ENCODE results near the gene TCEA2. TPM values are rescaled to one million over a fixed set of nuclear protein-coding genes. Genes with fewer than 3 reads are reported as not detected.

TCEA2 gene
- total RNA-seq, 4 donors from 2014 or later, result 5.6 to 94.3 (median 14.8) TPM

GRCh38 chr20:64103871-64104666 is 41.1 kb downstream of the TCEA2 start:
- in situ Hi-C loops (cut with MboI; ENCODE audit: low pct_ligation_motif_present in 1 of 4, low pct_unique_long_range_greater_than_20kb in 1 of 4, low sequenced_read_pairs in 3 of 4) (no loop called here), intact Hi-C loops (cut with DNase I; ENCODE audit: low total_unique reads) (no loop called here)
- Histone ChIP-seq H3K27me3 (peaks cover 43% of the 10 kb centered on the region), H3K27ac (no peak overlapping the region), H3K36me3 (no peaks in the 10 kb centered on the region), H3K4me1 (peaks cover 0 to 10% (median 7%) of the 10 kb centered on the region in 4 donors), H3K9me3 (no peaks in the 10 kb centered on the region), H3K4me3 (no peak overlapping the region)
- peak; percentile 3 for DNase-seq
- TF ChIP-seq EP300 (IDR thresholded peaks at IDR 0.05; ENCODE audit: low read depth) (no peak), POLR2AphosphoS5 (IDR thresholded peaks at IDR 0.05) (no peak), POLR2A (IDR thresholded peaks at IDR 0.05) (no peak)
- TF ChIP-seq, protein P1, sequence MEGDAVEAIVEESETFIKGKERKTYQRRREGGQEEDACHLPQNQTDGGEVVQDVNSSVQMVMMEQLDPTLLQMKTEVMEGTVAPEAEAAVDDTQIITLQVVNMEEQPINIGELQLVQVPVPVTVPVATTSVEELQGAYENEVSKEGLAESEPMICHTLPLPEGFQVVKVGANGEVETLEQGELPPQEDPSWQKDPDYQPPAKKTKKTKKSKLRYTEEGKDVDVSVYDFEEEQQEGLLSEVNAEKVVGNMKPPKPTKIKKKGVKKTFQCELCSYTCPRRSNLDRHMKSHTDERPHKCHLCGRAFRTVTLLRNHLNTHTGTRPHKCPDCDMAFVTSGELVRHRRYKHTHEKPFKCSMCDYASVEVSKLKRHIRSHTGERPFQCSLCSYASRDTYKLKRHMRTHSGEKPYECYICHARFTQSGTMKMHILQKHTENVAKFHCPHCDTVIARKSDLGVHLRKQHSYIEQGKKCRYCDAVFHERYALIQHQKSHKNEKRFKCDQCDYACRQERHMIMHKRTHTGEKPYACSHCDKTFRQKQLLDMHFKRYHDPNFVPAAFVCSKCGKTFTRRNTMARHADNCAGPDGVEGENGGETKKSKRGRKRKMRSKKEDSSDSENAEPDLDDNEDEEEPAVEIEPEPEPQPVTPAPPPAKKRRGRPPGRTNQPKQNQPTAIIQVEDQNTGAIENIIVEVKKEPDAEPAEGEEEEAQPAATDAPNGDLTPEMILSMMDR (IDR thresholded peaks at IDR 0.05), result no peak
- WGBS, 2 donors (ENCODE audit: low coverage in 1 of 2), result 74 to 77% methylated on average over 7 to 20 of the region's 20 CpGs

- Histone ChIP-seq H3K27ac (no peak overlapping the region), H3K4me3 (no peak overlapping the region), H3K36me3 (no peaks in the 10 kb centered on the region), H3K4me1 (peaks cover 0 to 10% (median 7%) of the 10 kb centered on the region in 4 donors), H3K27me3 (peaks cover 43% of the 10 kb centered on the region), H3K9me3 (no peaks in the 10 kb centered on the region)
- peak; percentile 1 for DNase-seq
- TF ChIP-seq POLR2A (IDR thresholded peaks at IDR 0.05), result no peak
- no peak for TF ChIP-seq EP300 (IDR thresholded peaks at IDR 0.05; ENCODE audit: low read depth)
- TF ChIP-seq, protein P1 (IDR thresholded peaks at IDR 0.05), result no peak
- TF ChIP-seq POLR2AphosphoS5 (IDR thresholded peaks at IDR 0.05), result no peak
- 84% methylated on average over 24 of the region's 25 CpGs; no CpG with 5 or more reads in 1 of the 2 donors for WGBS, 2 donors (ENCODE audit: low coverage in 1 of 2)
- in situ Hi-C loops (cut with MboI; ENCODE audit: low pct_ligation_motif_present in 1 of 4, low pct_unique_long_range_greater_than_20kb in 1 of 4, low sequenced_read_pairs in 3 of 4) (no loop called here), intact Hi-C loops (cut with DNase I; ENCODE audit: low total_unique reads) (no loop called here)
These were observed 41.9 kb downstream of the TCEA2 start for GRCh38 chr20:64104667-64105451.

DNA sequence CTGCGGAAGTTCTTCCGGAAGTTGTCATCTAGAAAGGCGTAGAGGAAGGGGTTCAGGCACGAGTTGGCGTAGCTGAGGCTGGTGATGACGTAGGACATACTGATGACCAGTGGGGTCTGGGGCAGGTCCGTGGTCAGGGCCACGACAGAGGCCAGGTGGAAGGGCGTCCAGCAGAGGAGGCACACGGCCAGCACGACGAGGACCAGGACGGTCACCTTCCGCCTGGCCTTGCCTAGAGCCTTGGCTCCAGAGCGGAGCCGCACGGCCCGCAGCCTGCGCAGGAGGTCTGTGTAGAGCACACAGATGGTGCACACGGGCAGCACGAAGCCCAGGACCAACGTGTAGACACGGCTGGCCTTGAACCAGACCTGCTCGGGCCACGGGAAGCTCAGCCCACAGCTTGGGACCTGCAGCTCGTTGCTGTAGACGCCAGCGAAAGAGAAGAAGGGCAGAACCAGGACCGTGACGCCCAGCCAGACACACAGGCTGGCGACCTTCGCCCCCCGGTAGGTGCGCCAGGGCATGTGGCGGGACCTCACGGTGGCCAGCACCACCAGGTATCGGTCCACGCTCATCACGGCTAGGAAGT is 42.9 kb downstream of the TCEA2 start:
- Histone ChIP-seq H3K27me3 (peaks cover 34% of the 10 kb centered on the region), H3K4me1 (peaks cover 0 to 10% (median 7%) of the 10 kb centered on the region in 4 donors), H3K27ac (no peak overlapping the region), H3K9me3 (no peaks in the 10 kb centered on the region), H3K36me3 (no peaks in the 10 kb centered on the region), H3K4me3 (no peak overlapping the region)
- DNase-seq, result peak; percentile 4
- TF ChIP-seq EP300 (IDR thresholded peaks at IDR 0.05; ENCODE audit: low read depth), result no peak
- TF ChIP-seq, protein P1 (IDR thresholded peaks at IDR 0.05), result no peak
- intact Hi-C loops (cut with DNase I; ENCODE audit: low total_unique reads) (no loop called here), in situ Hi-C loops (cut with MboI; ENCODE audit: low pct_ligation_motif_present in 1 of 4, low pct_unique_long_range_greater_than_20kb in 1 of 4, low sequenced_read_pairs in 3 of 4) (no loop called here)
- WGBS, 2 donors (ENCODE audit: low coverage in 1 of 2), result 85 to 89% methylated on average over 4 to 35 of the region's 39 CpGs

DNA sequence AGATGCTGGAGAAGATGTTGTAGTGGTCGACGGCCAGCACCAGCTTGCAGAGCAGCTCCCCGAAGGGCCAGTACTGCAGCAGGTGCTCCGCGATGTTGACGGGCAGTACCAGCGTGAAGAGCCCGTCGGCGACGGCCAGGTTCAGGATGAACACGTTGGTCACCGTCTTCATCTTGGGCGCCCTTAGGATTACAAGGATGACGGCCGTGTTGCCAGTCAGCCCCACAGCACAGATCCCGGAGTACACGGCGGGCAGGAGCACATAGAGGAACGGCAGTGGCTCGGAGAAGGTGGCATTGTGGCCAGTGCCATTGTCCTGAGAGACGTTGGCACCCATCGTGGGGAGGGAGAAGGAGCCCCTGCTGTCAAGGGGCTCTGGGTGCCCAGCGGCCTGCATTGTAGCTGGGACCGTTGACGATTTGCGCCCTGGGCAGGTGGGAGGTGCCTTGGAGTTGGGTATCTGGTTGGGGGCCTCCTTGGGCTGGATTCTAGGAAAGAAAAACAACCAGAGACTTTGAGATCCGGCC is 43.5 kb downstream of the TCEA2 start:
- 87 to 88% methylated on average over 10 to 28 of the region's 28 CpGs for WGBS, 2 donors (ENCODE audit: low coverage in 1 of 2)
- no peak overlapping the region for H3K4me3 ChIP-seq
- H3K27me3 ChIP-seq, result peaks cover 29% of the 10 kb centered on the region
- H3K4me1 ChIP-seq, result peaks cover 0 to 10% (median 7%) of the 10 kb centered on the region in 4 donors
- no peaks in the 10 kb centered on the region for H3K9me3 ChIP-seq
- no peak overlapping the region for H3K27ac ChIP-seq
- in situ Hi-C loops (cut with MboI; ENCODE audit: low pct_ligation_motif_present in 1 of 4, low pct_unique_long_range_greater_than_20kb in 1 of 4, low sequenced_read_pairs in 3 of 4), result no loop called here
- no peaks in the 10 kb centered on the region for H3K36me3 ChIP-seq
- intact Hi-C loops (cut with DNase I; ENCODE audit: low total_unique reads), result no loop called here
- peak; percentile 2 for DNase-seq
- TF ChIP-seq, protein P1 (IDR thresholded peaks at IDR 0.05), result no peak
- TF ChIP-seq POLR2AphosphoS5 (IDR thresholded peaks at IDR 0.05) (no peak), EP300 (IDR thresholded peaks at IDR 0.05; ENCODE audit: low read depth) (no peak), POLR2A (IDR thresholded peaks at IDR 0.05) (no peak)
